HepG2 (cell line): ENCODE measurements around the gene ATOH8. TPM values are rescaled to one million over a fixed set of nuclear protein-coding genes. Genes with fewer than 3 reads are reported as not detected.

Experiments used
- ATAC-seq: fragments of 200-7000 bp; cut with Tn5 transposase; 3 replicates; pipeline ENCODE4 v1.9.1; 2020; ENCODE audit warnings: mild to moderate bottlenecking, moderate library complexity
- BruUV-seq: library from RNA; stranded (reverse); fragments of 400-500 nt; replicated peaks from 2 replicates; lab custom pipeline; 2021; lab: Mats Ljungman, UMichigan
- CTCF ChIA-PET: fragments of 300-600 bp; formaldehyde crosslinking; extraction: SDS; loops from one replicate; lab custom pipeline; 2021; ENCODE audit warnings: low total read pairs, inconsistent platforms, low intra/inter-chr PET ratio; lab: Yijun Ruan, JAX
- POLR2A ChIA-PET: fragments of 350-600 bp; sonication (Branson Sonifier 250); formaldehyde crosslinking; loops from one replicate; lab custom pipeline; 2020; ENCODE audit warnings: antibody characterized with exemption, inconsistent platforms; lab: Yijun Ruan, JAX
- DNase-seq: peaks from one replicate; pipeline ENCODE4 v3.0.0-alpha.2; 2015; ENCODE audit warnings: low spot score
- FAIRE-seq: peaks from 3 replicates; lab custom pipeline; 2011; peaks lifted over from hg19 to GRCh38; lab: Jason Lieb, UNC
- H2AFZ ChIP-seq: one replicate; pipeline ENCODE4 v1.6.1; 2011; ENCODE audit warnings: low read length, inconsistent platforms
- H3K27ac ChIP-seq: fragments of 300-600 bp; 3 replicates; pipeline ENCODE4 v1.8.0; 2011; ENCODE audit warnings: mixed run types, mild to moderate bottlenecking, mixed read lengths, low read length, inconsistent platforms; ENCODE audit not compliant: insufficient read depth; ENCODE audit errors: extremely low read length
- H3K27me3 ChIP-seq, 2 experiments: fragments of 200-600 bp in 1 of 2; 2 replicates in 1 of 2; 3 replicates in 1 of 2; pipeline versions ENCODE4 v1.6.0 to v1.8.0; 2011; ENCODE audit warnings: low read length in 2 of 2, mild to moderate bottlenecking in 2 of 2, moderate library complexity in 2 of 2, inconsistent platforms in 1 of 2; ENCODE audit not compliant: insufficient read depth in 2 of 2, control insufficient read depth in 1 of 2
- H3K36me3 ChIP-seq, 2 experiments: fragments of 200-600 bp in 1 of 2; replicated peaks in 1 of 2; 2 replicates in 1 of 2; 3 replicates in 1 of 2; pipeline versions ENCODE4 v1.5.1 to v1.8.0; 2011; ENCODE audit warnings: low read length in 2 of 2, inconsistent platforms in 1 of 2; ENCODE audit not compliant: insufficient read depth in 2 of 2, control insufficient read depth in 1 of 2
- H3K4me1 ChIP-seq: 2 replicates; pipeline ENCODE4 v1.5.1; 2012; ENCODE audit warnings: low read length, inconsistent platforms; ENCODE audit not compliant: insufficient read depth
- H3K4me2 ChIP-seq: 2 replicates; pipeline ENCODE4 v1.6.0; 2011; ENCODE audit warnings: low read depth, low read length, inconsistent platforms
- H3K4me3 ChIP-seq, 3 experiments: fragments of 200-600 bp in 1 of 3; sonication (generic), shearing (Covaris generic) in 1 of 3; replicated peaks in 1 of 3; 2 replicates each; pipeline ENCODE4 v1.5.1; 2011 to 2016; ENCODE audit warnings: low read length in 3 of 3, inconsistent platforms in 2 of 3, low read depth in 2 of 3, mild to moderate bottlenecking in 2 of 3, control low read depth in 1 of 3, mixed read lengths in 1 of 3; ENCODE audit not compliant: insufficient read depth in 1 of 3
- H3K79me2 ChIP-seq: one replicate; pipeline ENCODE4 v1.6.1; 2011; ENCODE audit warnings: low read length, inconsistent platforms; ENCODE audit not compliant: insufficient read depth
- H3K9ac ChIP-seq: 2 replicates; pipeline ENCODE4 v1.6.0; 2011; ENCODE audit warnings: mild to moderate bottlenecking, low read depth, low read length, inconsistent platforms; ENCODE audit not compliant: insufficient read depth
- H3K9me3 ChIP-seq: 2 replicates; pipeline ENCODE4 v1.5.1; 2012; ENCODE audit warnings: mild to moderate bottlenecking, low read length
- H4K20me1 ChIP-seq: 2 replicates; pipeline ENCODE4 v1.6.0; 2011; ENCODE audit warnings: inconsistent platforms, mild to moderate bottlenecking, low read length, moderate library complexity; ENCODE audit not compliant: insufficient read depth
- ARID4A ChIP-seq: sonication (generic); formaldehyde crosslinking; IDR thresholded peaks from 2 replicates; pipeline ENCODE4 v1.5.0; 2020; ENCODE audit warnings: mild to moderate bottlenecking, missing genetic modification reagents, borderline replicate concordance
- ATF7-NPFF ChIP-seq: sonication (generic); formaldehyde crosslinking; IDR thresholded peaks from 2 replicates; pipeline ENCODE4 v1.8.1; 2023; ENCODE audit warnings: mild to moderate bottlenecking, low read depth, missing genetic modification reagents, moderate library complexity
- NCOA1 ChIP-seq: sonication (generic); formaldehyde crosslinking; IDR thresholded peaks from 2 replicates; pipeline ENCODE4 v1.9.0; 2021; ENCODE audit warnings: missing genetic modification reagents
- NFYC ChIP-seq: IDR thresholded peaks from 2 replicates; pipeline ENCODE4 v1.6.1; 2016; ENCODE audit warnings: missing genetic modification reagents, missing compliant biosample characterization
- PLSCR1 ChIP-seq: sonication (generic); formaldehyde crosslinking; IDR thresholded peaks from 2 replicates; pipeline ENCODE4 v1.5.0; 2020; ENCODE audit warnings: missing genetic modification reagents, mild to moderate bottlenecking, borderline replicate concordance
- SOX13 ChIP-seq, 3 experiments: fragments of 450-650 bp in 1 of 3; sonication (generic) in 1 of 3; formaldehyde crosslinking in 1 of 3; IDR thresholded peaks in 2 of 3; conservative IDR thresholded peaks in 1 of 3; 2 replicates each; pipeline versions ENCODE4 v1.5.0 to v1.6.1; 2016 to 2020; ENCODE audit warnings: antibody characterized with exemption in 1 of 3, mild to moderate bottlenecking in 1 of 3, missing compliant biosample characterization in 1 of 3, missing genetic modification reagents in 1 of 3, moderate library complexity in 1 of 3
- TBX2 ChIP-seq: sonication (generic); formaldehyde crosslinking; IDR thresholded peaks from 2 replicates; pipeline ENCODE4 v1.5.0; 2020; ENCODE audit warnings: missing genetic modification reagents, mild to moderate bottlenecking, borderline replicate concordance
- TEF ChIP-seq: sonication (generic); formaldehyde crosslinking; IDR thresholded peaks from 2 replicates; pipeline ENCODE4 v1.5.0; 2020; ENCODE audit warnings: missing genetic modification reagents
- YEATS2 ChIP-seq: sonication (generic); formaldehyde crosslinking; IDR thresholded peaks from 2 replicates; pipeline ENCODE4 v1.4.0; 2020; ENCODE audit warnings: missing genetic modification reagents, borderline replicate concordance
- ZFP62 ChIP-seq: sonication (generic); formaldehyde crosslinking; IDR thresholded peaks from 2 replicates; pipeline ENCODE4 v1.4.0; 2020; ENCODE audit warnings: missing genetic modification reagents
- ZNF367 ChIP-seq: sonication (generic); formaldehyde crosslinking; IDR thresholded peaks from 2 replicates; pipeline ENCODE4 v1.4.0; 2020; ENCODE audit warnings: missing genetic modification reagents, borderline replicate concordance
- ZNF766 ChIP-seq: sonication (generic); formaldehyde crosslinking; IDR thresholded peaks from 2 replicates; pipeline ENCODE4 v1.5.0; 2020; ENCODE audit warnings: missing genetic modification reagents, borderline replicate concordance
- ZNF776 ChIP-seq: sonication (generic); formaldehyde crosslinking; IDR thresholded peaks from 2 replicates; pipeline ENCODE4 v1.4.0; 2020; ENCODE audit warnings: mild to moderate bottlenecking, missing genetic modification reagents
- WGBS: methylation state at CpG from one replicate; pipeline ENCODE4 v1.1.6; 2017; ENCODE audit warnings: low lambda C conversion rate; 5-methylcytosine and 5-hydroxymethylcytosine counted together
- in situ Hi-C: cut with HindIII; loops from 2 replicates; pipeline ENCODE4 v1.10.0; 2017; ENCODE audit warnings: low pct_unique_long_range_greater_than_20kb; ENCODE audit not compliant: extremely low pct_ligation_motif_present
- intact Hi-C: fragments of 100-400 bp; cut with micrococcal nuclease; formaldehyde crosslinking; loops from one replicate; pipeline ENCODE4 v1.10.0; 2022; ENCODE audit not compliant: unreplicated experiment
- polyA plus RNA-seq, 8 experiments: library from polyadenylated mRNA; depleted of rRNA in 3 of 8; stranded (reverse) in 7 of 8; unstranded in 1 of 8; fragments of >200 nt; fragmentation: Illumina TruSeq in 4 of 8; extraction: Trizol in 4 of 8; gene quantifications; 2 replicates each; pipeline versions ENCODE4 v1.2.1 to v1.2.3, GENCODE V29; 2011 to 2016; ENCODE audit warnings: low read depth in 4 of 8, missing spikeins in 1 of 8, mixed read lengths in 1 of 8; ENCODE audit not compliant: insufficient read depth in 1 of 8
- total RNA-seq, 5 experiments: library from RNA; depleted of rRNA; stranded (reverse); fragments of >200 nt; fragmentation: Illumina TruSeq; extraction: Trizol; gene quantifications; 2 replicates each; pipeline ENCODE4 v1.2.3, GENCODE V29; 2016; ENCODE audit warnings: low read depth in 1 of 5
- TF ChIP-seq, protein P1 (sequence below): sonication (generic); formaldehyde crosslinking; IDR thresholded peaks from 2 replicates; pipeline ENCODE4 v1.5.0; 2020; ENCODE audit warnings: missing genetic modification reagents
- TF ChIP-seq, protein P2 (sequence below): IDR thresholded peaks from 2 replicates; pipeline ENCODE4 v1.6.1; 2018; ENCODE audit warnings: missing genetic modification reagents

ATOH8 gene
- total and polyA plus RNA-seq, 2 of the 13 experiments (the other 11 are each of a cell fraction or from before 2014, with no cell fraction given) = 0.13 to 0.61 TPM

DNA sequence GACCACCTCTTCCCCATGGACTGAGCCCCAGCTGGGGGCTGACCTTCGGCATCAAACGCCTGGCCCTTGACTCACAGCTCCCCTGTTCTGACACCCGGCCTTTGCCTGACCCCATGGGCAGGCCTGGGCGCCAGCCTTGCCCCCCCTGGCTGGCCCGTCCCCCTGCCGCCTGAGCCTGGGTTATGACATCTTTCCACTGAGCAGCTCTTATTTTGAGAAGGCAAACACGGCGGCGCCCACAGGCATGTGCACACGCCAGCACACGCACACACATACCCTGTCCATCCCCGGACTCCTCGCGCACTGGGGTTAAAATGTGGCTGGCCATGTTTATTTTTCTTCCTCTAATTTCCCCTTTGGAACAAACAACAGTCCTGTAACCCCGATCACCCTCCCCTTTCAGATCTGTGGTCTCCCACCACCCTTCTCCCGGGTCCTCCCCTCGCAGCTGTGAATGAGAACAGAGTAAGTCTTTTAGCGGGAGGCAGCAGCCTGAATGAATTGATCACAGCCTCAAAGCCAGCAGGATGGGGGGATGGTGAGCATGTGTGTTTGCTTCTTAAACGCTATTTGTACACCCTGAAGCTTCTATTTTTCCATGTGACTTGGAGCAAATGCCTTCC, 11.8 kb upstream of the ATOH8 start:
- POLR2A ChIA-PET = interaction anchor here (0.6 to 2.4 kb wide), 7 partner anchors 9 to 322 kb away, joined by 3 to 8 read pairs (median 3); partner anchors contain the start of gene ATOH8
- TF ChIP-seq, protein P1, sequence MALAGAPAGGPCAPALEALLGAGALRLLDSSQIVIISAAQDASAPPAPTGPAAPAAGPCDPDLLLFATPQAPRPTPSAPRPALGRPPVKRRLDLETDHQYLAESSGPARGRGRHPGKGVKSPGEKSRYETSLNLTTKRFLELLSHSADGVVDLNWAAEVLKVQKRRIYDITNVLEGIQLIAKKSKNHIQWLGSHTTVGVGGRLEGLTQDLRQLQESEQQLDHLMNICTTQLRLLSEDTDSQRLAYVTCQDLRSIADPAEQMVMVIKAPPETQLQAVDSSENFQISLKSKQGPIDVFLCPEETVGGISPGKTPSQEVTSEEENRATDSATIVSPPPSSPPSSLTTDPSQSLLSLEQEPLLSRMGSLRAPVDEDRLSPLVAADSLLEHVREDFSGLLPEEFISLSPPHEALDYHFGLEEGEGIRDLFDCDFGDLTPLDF (CRISPR knock-in tag) = no peak
- TF ChIP-seq NFYC (CRISPR knock-in tag) (no peak), ATF7-NPFF (no peak), NCOA1 (CRISPR knock-in tag) (no peak), ARID4A (CRISPR knock-in tag) (peak; percentile 43; the same call in 1 of the 2 replicates), ZNF776 (CRISPR knock-in tag) (no peak), TEF (CRISPR knock-in tag) (no peak), ZNF766 (CRISPR knock-in tag) (no peak), YEATS2 (CRISPR knock-in tag) (no peak), TBX2 (peak; percentile 48), ZFP62 (CRISPR knock-in tag) (no peak), ZNF367 (CRISPR knock-in tag) (no peak), SOX13 (IDR thresholded peaks at IDR 0.05) (no peak), SOX13 (CRISPR knock-in tag; conservative IDR thresholded peaks at IDR 0.05 in 1 of 2, IDR thresholded peaks at IDR 0.05 in 1 of 2) (0 out of 4 replicates have a peak, but pooled peaks of 1 of the 2 experiments have one; percentile 4), PLSCR1 (no peak)
- TF ChIP-seq, protein P2, sequence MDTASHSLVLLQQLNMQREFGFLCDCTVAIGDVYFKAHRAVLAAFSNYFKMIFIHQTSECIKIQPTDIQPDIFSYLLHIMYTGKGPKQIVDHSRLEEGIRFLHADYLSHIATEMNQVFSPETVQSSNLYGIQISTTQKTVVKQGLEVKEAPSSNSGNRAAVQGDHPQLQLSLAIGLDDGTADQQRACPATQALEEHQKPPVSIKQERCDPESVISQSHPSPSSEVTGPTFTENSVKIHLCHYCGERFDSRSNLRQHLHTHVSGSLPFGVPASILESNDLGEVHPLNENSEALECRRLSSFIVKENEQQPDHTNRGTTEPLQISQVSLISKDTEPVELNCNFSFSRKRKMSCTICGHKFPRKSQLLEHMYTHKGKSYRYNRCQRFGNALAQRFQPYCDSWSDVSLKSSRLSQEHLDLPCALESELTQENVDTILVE (CRISPR knock-in tag) = no peak

More for the DNA sequence above, 11.8 kb upstream of the ATOH8 start:
- Histone ChIP-seq H3K27me3 (peaks cover 0 to 11% of the 10 kb centered on the region in 2 experiments; a peak in 2 of 5 replicates), H3K9ac (no peak overlapping the region), H3K4me1 (peaks cover 37% of the 10 kb centered on the region), H3K79me2 (no peaks in the 10 kb centered on the region), H4K20me1 (no peaks in the 10 kb centered on the region), H3K9me3 (no peaks in the 10 kb centered on the region), H3K4me2 (peak overlapping the region; percentile 80), H2AFZ (no peak overlapping the region), H3K27ac (peak overlapping the region; percentile 37), H3K36me3 (no peaks in the 10 kb centered on the region), H3K4me3 (peak overlapping the region; percentile 29 to 53 (median 53))
- in situ Hi-C loops (no loop called here), intact Hi-C loops (no loop called here)
- DNase-seq (peak; percentile 94), ATAC-seq (peak; percentile 83), FAIRE-seq (no peak)
- CTCF ChIA-PET = no interaction called here
- under 1% methylated on average over 19 of the region's 19 CpGs for WGBS
- no TSS peak for BruUV-seq
